Inflammatory macrophage treated with lipopolysaccharide for 4 hours (primary cell): ENCODE measurements around the gene RANBP9.

ENCODE experiments used
- DNase-seq: peaks from one replicate; pipeline ENCODE4 v3.0.0-alpha.2; 2020

The RANBP9 gene

DNA sequence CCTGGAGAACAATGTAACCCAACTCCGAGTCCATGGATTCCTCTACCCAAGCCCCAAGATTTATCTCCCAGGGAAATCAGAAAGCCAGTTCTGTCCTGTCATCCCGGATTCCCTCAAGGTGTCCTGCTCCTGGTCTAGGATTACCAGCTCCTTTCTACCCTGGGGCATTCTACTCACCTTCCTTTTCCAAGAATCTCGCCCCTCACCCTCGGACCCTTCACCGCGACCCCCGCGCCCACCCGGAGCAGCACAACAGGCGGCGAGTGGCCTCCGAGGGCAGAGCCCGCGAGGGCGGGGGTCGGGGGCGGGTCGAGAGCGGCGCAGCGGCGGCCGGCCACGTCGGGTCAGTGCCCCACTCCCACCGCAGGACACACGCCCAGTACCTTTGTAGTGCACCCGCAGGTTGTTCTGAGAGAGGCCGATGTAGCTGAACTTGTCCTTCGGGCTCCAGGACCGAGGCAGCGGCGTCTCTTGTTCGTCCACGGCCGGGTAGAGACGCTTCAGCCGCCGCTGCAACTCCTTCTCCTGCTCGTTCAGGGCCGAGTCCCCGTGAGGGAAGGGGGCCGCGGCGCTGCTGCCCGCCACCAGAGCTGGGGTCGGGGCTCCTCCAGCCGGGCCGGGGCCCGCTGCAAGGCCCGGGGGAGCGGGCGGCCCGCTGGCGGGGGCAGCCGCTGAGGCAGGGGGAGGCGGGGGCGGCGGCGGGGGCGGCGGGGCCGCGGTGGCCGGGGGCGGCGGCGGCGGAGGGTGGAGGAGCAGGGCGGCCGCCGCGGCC, 897 bp downstream of the RANBP9 start:
- DNase-seq, result peak; percentile 26

DNA sequence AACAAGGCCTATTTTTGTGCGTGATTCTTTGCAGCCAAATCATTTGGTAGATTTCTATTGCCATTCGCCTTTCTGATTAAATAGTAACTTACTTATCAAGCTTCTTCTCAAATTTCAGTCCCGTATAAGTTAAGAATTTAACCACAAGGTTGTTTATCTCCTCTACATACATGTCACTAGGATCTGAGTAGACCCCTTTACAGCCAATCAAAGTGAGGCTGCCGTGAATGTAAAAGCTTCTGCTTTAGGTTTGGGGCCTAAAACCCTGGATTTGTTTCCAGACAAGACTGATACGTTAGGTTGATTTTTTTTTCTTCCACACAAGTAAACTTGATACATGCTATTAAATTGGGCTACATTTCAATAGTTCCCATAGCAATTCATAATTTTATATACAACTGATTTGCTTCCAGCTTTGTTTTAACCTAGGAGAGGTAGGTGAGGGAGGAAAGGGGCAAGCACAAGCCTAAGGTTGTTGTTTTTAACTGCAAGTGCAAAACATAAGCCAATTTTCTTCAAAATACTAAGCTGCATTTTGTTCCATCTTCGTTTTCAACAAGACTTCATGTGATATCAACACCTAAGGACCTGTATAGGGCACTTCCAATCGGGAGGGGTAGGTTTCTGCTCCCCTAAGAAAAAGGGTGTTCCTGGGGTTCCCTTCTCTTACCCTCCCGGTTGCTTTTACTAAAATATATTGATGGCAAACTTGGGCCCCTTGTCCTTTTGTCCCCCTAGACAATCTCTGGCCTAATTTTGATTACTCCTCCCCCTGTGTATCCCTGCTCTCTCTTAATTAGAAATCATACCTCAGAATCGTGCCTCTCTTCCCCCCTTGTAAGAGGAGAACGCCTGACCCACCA, 1.7 kb downstream of the RANBP9 start:
- peak; percentile 44 for DNase-seq

DNA sequence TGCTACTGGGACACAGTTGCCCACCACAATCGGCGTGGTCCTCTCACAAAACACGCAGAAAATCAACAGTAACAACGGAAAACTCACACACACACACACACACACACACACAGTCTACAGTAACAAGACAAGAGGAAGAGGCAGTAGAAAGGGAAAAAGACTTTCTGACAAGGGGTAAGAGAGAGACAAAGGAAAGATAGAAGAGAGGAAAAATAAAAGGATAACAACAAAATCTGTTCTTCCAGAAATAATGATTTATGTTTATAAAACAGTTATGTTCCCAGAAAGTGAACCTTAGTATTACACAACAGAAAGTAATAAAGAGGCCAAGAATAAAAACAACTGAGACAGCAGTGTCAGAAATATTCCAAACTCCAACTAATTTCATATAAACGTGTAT, 2.9 kb downstream of the RANBP9 start:
- DNase-seq, result no peak

DNA sequence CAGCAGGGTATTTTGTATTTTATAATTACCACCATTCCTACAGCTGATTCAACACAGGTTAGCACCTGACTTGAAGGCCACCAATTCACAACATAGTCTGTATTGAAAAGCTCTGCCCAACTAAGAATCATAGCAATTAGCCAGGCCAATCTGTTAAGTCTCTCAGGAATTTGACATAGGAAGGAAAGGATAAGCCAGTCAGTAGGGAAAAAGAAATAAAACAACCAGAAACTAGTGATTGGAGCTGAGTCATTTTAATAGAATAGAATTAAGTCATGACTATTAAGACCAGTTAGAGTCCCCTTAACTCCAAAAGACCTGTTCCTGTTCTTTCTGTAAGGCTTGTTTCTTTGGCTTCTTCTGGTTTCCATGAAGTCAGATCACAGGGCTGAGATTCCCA, 8.1 kb downstream of the RANBP9 start:
- no peak for DNase-seq

DNA sequence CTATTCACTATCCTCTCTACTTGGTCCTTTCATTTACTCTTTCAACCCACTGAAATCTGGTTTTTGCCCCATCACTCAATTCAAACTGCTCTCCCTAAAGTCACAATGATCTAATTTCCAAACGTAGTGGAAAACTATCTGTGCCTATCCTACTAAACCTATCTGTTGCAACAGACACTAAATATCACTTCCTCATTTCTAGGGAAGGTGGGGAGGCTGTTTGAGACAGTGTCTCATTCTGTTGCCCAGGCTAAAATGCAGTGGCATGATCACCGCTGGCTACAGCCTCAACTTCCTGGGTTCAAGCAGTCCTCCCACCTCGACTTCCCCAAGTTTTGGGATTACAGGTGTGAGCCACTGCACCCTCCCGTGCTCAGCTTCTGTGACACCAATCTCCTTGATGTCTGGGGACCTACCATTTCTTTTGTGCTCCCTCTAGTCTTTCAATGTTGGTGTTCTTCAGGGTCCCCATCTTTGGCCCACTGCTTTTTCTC, 8.8 kb downstream of the RANBP9 start:
- peak; percentile 77 for DNase-seq

DNA sequence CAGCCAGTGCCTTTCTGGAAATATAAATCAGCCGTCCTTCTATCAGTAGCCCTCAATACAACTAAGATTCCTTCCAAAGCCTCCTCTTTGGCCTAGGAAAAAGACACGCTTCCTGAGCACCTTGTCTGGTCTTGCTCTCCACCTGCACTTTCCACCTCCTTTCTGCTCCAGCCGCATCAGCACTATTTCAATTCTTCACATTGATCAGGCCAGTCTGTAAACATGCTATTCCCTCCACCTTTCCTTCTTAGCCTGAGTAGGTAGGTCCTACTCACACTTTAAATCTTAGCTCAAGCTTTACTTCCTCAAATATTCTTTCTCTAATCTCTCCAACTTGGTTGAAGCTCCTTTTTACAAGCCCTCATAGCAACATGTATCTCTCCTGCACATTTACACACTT, 11.4 kb downstream of the RANBP9 start:
- no peak for DNase-seq

DNA sequence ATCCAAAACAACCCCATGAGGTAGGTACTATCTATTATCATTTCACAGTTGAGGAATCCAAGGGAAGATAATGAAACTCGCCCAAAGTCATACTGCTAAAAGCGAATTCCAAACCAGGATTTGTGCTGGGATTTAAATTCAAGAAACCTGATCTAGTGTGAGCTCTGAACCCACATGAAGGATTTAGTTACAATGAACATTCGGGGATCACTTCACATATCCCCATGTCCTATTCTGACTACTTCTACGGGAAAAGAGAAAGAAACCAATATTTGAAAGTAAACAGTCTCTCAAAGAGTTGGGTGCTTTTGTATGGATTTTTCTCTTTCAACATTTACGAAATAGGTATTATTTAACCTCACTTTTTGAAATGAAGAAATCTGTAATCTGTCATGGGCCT, 12.9 kb downstream of the RANBP9 start:
- DNase-seq, result no peak

DNA sequence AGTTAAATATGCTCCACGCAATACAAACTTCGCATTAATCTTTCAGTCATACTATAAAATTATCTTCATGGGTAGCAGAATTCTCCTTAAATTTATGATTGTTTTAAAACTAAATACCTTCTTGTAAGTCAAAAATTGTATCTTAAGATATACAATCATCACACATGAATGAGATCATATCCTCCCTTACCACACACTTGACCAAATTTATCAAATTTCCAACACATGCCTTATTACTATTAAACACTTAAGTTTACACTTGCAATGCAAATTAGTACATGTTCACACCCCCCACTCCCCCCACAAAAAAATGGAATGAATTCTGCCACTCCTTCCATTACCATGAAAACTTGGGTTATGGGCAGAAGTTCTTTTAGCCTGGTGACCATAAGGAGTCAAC, 13.8 kb downstream of the RANBP9 start:
- peak; percentile 39 for DNase-seq

DNA sequence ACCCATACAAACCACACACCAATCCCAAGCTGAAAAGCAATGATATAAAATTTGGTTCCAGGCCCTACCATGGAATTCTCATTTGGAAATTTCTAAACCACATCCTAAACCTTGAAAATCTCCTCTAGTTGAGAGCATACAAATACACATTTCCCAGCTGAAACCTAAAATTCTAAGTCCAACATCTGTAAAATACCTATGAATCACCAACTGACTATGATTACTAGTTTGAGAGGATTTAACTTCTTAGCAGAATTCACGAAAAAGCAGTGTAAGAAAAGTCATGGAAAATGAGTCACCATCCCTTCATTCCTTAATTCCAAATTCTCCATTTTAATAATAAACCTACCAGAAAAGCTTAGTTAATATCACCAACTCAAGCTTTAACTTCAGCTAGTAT, 15.4 kb downstream of the RANBP9 start:
- no peak for DNase-seq

DNA sequence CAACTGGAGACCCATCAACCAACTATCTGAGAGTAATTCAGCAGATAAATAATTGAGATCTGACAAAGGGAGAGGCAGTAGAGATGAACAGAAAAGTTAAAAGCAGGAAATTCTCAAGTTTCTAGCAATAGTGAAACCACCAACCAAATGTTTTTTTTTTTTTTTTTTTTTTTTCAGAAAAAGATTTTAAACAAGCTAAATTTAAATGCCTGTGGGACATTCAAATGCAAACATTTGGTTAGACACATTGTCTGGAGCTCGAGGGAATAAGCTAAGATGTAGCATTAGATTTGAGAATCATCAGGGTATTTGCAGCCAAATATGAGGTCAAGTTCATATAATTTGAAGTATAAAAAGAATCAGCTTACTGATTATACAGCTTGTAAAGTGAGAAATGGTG, 16.4 kb downstream of the RANBP9 start:
- DNase-seq, result no peak

DNA sequence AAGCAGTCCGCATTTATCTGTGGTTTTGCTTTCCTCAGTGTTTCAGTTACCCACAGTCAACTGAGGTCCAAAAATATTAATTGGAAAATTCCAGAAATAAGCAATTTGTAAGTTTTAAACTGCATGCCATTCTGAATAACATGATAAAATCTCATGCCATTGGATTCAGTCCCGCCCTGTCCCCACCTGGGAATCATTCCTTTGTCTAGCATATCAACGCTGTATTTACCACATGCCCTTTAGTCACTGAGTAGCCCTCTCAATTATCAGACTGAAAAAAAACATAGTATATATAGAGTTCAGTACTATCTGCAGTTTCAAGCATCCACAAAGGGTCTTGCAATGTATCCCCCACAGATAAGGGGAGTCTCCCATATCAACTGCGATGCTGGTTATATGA, 17.1 kb downstream of the RANBP9 start:
- DNase-seq, result no peak

DNA sequence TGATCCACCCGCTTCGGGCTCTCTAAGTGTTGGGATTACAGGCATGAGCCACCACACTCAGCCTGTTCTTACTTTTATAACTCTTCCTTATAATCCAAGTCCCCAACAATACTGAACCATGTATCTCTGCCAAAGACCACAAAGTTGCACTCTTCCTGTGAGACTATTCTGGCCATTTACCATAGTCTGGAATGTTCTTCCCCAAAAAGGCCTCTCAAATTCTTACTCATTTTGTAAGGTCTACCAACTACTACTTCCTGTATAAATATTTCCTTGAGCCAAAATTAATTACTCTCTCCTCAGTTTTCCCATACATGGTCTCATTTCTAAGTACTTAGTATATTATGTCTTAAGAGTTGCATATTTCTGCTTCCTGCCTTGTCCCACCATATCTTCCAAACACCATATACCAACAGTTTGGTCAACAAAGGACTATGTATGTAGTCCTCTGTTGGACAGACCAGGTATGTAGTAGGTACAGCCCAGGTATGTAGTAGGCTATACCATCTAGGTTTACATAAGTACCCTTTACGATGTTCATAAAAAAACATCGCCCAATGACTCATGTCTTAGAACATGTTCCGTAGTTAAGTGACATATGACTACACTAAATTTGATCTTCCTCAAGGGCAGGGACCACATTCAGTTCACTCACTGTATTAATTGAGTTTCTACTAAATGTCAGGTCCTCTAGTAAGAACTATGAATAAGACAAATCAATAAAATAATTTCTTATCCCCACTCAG, 22.0 kb downstream of the RANBP9 start:
- DNase-seq, result no peak

DNA sequence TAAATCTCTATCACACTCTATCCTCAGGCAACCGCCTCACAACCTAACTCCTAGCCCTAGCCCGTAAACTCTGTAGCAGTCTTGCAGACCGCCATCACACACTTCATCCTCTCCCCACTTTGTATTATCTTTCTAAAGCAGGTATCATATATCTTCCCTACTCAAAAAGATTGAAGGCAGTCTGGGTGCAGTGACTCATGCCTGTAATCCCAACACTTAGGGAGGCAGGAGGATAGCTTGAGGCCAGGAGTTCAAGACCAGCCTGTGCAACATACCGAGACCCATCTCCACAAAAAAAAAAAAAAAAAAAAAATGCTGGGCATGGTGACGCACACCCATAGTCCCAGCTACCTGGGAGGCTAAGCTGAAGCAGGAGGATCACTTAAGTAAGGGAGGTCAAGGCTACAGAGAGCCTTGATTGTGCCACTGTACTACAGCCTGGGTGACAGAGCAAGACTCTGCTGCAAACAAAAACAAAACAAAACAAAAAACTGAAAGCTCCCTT, 22.9 kb downstream of the RANBP9 start:
- no peak for DNase-seq

DNA sequence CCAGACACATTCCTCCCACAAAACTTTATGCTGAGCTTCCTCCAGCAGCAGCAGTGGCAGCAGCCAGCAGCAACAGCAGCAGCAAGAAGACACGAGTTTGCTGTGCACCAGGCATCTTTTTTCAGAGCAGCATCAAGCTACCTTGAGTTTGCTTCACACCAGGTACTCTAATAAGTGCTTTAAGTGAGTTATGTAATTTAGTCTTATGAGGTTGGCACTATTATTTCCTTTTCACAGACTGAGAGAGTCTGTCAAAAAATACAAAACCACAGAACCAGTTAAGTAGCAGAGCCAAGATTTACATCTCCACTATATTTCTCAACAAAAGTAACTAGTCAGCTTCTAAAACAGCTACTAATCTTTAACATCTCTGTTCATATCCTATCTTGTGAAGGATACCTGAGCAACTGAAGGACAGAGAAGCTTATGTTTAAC, 23.7 kb downstream of the RANBP9 start:
- no peak for DNase-seq

DNA sequence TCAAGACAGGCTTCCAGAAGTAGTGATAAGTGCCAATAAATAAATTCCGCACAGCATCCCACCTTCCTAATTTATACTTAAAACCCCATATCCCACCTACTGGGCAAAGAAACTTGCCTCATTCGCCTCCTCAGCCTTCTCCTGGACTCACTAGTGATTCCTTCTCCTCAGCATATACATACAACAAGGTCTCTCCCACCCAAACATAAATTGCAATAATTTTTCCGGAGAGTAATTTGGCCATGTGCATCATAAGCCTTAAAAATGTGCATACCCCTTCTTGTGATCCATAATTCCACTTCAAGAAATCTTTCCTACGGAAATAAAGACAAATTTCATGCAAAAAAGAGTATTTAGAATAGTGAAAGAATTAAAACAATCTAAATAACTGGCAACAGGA, 26.8 kb downstream of the RANBP9 start:
- DNase-seq, result no peak

DNA sequence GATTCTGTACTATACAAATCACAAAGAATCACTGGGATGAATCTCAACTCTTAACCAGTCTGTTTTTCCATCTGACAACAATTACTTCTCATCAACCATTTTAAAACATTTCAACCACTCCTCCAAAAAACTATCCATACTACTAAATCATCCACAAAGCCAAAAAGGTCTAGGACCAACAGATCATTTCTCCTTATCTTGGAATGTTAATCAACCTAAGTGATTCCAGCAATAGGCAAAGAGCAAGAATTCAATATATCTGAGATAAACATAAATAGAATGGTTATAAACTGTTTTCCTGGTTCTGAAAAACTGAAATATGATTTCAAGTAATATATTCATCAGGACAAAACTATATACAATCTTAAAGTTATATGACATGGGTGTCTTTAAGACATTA, 28.6 kb downstream of the RANBP9 start:
- DNase-seq, result no peak

DNA sequence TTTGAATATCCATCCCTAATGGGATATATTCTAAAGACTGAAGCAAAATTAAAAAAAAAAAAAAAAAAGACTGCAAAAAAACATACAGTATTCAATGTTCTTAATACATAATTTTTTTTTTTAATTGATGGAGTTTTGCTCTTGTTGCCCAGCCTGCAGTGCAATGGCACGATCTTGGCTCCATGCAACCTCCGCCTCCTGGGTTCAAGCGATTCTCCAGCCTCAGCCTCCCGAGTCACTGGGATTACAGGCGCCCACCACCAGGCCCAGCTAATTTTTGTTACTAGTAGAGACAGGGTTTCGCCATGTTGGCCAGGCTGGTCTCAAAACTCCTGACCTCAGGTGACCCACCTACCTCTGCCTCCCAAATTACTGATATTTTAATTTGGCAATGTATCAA, 29.3 kb downstream of the RANBP9 start:
- DNase-seq, result no peak

DNA sequence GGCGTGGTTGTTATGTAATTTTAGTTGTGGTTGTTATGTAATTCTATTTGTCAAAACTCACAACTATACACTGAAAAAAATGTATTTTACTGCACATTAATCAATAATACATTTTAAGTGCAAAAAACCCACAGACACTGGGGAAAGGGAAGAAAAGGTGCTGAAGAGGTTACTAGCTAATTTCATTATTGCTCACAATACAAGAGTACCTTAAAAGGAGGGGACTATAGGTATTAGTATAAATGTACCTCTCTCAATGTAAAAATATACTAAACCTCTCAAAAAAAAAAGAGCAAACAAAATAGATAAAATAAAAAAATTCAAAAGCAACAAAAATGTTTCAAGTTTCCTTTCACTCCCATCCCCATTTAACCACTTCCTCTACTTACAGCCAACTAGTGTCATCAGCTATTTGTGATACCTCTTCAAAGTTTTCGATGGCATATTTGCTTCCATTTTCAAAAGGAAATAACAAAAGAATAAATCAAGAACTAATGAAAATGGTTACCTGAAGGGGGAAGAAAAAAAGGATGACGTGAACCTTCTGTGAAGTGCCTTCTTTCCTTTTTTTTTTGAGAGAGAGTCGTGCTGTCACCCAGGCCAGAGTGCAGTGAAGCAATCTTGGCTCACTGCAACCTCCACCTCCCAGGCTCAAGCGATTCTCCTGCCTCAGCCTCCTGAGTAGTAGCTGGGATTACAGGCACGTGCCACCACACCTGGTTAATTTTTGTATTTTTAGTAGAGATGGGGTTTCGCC, 30.2 kb downstream of the RANBP9 start:
- peak; percentile 18 for DNase-seq

DNA sequence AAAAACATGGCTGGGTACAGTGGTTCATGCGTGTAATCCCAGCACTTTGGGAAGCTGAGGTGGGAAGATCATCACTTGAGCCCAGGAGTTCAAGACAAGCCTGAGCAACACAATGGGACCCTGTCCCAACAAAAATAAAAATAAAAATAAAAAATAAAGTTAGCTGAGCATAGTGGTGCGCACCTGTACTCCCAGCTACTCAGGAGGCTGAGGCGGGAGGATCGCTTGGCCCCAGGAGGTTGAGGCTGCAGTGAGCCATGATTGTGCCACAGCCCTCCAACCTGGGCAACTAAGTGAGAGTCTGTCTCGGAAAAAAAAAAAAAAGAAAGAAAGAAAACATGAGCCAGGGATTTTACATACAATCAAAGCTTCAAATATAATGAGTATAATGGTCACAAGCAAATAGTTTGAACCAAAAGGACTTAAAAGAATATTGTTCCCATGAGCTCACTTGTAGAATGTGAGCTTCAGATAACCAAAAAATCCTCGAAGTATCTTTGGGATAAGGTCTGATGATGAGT, 31.1 kb downstream of the RANBP9 start:
- no peak for DNase-seq

DNA sequence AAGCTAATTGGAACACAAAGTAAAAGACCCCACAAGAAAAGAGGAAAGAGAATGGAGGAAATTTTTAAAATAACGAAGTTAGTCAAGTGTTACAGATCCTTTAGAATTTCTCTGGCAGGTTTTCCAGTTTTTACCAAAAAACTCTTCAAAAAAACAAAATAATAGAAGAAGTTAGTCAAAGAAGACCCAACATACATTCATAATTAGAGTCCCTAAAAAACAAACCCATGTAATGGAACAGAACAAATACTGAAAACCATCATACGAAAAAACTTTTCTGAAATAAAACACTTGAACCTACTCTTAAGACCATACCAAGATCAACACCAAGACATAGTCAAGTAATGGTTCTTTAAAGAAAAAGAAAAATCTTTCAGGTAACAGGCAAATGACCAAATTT, 31.6 kb downstream of the RANBP9 start:
- DNase-seq, result no peak

DNA sequence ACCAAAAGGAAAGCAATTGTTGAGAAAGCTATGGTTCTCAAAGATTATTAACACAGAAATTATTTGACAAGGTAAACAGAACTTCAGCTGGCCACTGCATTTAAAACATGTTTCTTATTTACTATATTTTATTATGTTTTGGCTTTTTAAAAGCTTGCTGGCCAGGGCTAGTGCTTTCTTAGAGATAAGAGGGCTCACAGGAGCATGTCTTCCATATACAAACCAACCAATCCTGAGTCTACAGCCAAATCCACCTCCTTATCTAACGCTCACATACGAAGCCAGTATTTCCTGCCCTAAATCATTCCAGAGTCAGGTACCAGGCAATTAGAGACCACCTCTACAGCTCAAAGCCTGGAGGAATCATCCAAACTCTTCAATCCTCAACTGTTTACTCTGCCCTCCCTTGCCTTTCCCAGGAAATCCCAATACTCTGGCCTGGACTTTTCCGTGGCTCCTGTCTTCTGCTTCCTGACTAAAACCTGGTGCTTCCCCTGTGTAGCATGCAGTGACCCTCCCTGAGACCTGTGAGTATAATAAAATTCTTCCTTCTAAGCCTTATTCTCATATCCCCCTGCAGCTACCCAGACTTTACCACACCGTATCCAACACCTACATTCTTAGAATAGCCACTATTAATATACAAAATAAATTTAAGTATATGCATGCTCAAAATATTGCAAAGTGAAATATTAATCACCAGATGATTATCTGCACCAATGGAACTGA, 33.2 kb downstream of the RANBP9 start:
- DNase-seq, result no peak

DNA sequence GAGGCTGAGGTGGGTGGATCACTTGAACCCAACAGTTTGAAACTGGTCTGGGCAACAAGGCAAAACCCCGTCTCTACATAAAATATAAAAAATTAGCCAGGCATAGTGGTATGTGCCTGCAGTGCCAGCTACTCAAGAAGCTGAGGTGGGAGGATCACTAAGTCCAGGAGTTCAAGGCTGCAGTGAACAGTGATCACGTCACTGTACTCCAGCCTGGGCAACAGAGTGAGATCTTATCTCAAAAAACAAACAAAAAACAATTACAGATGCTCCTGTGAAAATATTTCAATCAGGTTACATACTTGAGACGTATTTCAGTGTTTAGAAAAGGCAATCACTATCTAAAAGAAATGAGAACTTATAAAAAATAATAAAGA, 33.8 kb downstream of the RANBP9 start:
- no peak for DNase-seq
